ENCODE measurements around the gene WNT7B. TPM values are rescaled to one million over a fixed set of nuclear protein-coding genes. Genes with fewer than 3 reads are reported as not detected.

The WNT7B gene
- total RNA-seq, 1 experiment from 2014 or later = 0.57 TPM

DNA sequence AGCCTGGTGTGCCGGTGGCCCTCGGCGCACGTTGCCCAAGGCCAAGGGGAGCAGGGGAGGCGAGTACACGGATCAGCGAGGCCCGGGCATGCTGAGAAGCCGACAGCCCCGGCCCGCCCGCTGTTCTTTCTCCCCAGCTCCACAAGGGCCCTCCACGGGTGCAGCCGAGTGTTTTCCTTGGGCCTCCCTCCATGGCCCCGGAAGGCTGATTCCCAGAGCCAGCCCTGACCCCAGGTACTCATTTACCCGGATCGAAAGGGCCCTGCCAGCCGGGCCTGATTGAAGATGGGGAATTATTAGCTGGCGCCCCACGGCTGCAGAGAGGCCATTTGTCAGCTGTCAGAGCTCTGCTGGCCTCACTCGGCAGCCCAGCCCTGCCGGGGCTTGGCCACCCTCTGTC, 53.1 kb downstream of the WNT7B start:
- ChIA-PET POLR2A (no interaction called here), CTCF (no interaction called here)
- no peaks in the 10 kb centered on the region for H3K36me3 Mint-ChIP-seq (ENCODE audit: insufficient read depth, unreplicated experiment)
- H3K27me3 Mint-ChIP-seq (ENCODE audit: insufficient read depth, unreplicated experiment) = no peaks in the 10 kb centered on the region
- Histone ChIP-seq H3K27me3 (replicated peaks; ENCODE audit: control insufficient read depth, insufficient read depth, low read length) (no peaks in the 10 kb centered on the region; the same call in 1 of the 2 replicates), H3K4me1 (no peaks in the 10 kb centered on the region), H3K4me3 (ENCODE audit: low read depth, low read length) (no peak overlapping the region), H3K36me3 (ENCODE audit: control insufficient read depth, insufficient read depth, low read length) (no peaks in the 10 kb centered on the region), H3K9me3 (no peaks in the 10 kb centered on the region)
- H3K9me3 Mint-ChIP-seq (ENCODE audit: unreplicated experiment) = no peaks in the 10 kb centered on the region
- intact Hi-C loops (cut with micrococcal nuclease; ENCODE audit: unreplicated experiment) = no loop called here
- TF ChIP-seq, protein P1, sequence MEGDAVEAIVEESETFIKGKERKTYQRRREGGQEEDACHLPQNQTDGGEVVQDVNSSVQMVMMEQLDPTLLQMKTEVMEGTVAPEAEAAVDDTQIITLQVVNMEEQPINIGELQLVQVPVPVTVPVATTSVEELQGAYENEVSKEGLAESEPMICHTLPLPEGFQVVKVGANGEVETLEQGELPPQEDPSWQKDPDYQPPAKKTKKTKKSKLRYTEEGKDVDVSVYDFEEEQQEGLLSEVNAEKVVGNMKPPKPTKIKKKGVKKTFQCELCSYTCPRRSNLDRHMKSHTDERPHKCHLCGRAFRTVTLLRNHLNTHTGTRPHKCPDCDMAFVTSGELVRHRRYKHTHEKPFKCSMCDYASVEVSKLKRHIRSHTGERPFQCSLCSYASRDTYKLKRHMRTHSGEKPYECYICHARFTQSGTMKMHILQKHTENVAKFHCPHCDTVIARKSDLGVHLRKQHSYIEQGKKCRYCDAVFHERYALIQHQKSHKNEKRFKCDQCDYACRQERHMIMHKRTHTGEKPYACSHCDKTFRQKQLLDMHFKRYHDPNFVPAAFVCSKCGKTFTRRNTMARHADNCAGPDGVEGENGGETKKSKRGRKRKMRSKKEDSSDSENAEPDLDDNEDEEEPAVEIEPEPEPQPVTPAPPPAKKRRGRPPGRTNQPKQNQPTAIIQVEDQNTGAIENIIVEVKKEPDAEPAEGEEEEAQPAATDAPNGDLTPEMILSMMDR (IDR thresholded peaks at IDR 0.05; ENCODE audit: insufficient read depth in 1 of 2, low read depth in 1 of 2, low read length in 1 of 2, severe bottlenecking in 1 of 2, unreplicated experiment in 1 of 2) = no peak
- no peak for DNase-seq
- BruUV-seq (replicated peaks) = no TSS peak
- no peak overlapping the region for H3K4me3 Mint-ChIP-seq (ENCODE audit: unreplicated experiment)
- H3K4me1 Mint-ChIP-seq (ENCODE audit: low read depth, unreplicated experiment) = no peaks in the 10 kb centered on the region
- no peak overlapping the region for H3K27ac Mint-ChIP-seq (ENCODE audit: unreplicated experiment)

GRCh38 chr22:45923212-45923611, 53.8 kb downstream of the WNT7B start:
- intact Hi-C loops (cut with micrococcal nuclease; ENCODE audit: unreplicated experiment) = no loop called here
- POLR2A ChIA-PET = no interaction called here
- Mint-ChIP-seq H3K27ac (ENCODE audit: unreplicated experiment) (no peak overlapping the region), H3K9me3 (ENCODE audit: unreplicated experiment) (no peaks in the 10 kb centered on the region), H3K4me1 (ENCODE audit: low read depth, unreplicated experiment) (no peaks in the 10 kb centered on the region), H3K4me3 (ENCODE audit: unreplicated experiment) (no peak overlapping the region), H3K27me3 (ENCODE audit: insufficient read depth, unreplicated experiment) (no peaks in the 10 kb centered on the region), H3K36me3 (ENCODE audit: insufficient read depth, unreplicated experiment) (no peaks in the 10 kb centered on the region)
- Histone ChIP-seq H3K4me1 (no peaks in the 10 kb centered on the region), H3K9me3 (no peaks in the 10 kb centered on the region), H3K4me3 (ENCODE audit: low read depth, low read length) (no peak overlapping the region), H3K36me3 (ENCODE audit: control insufficient read depth, insufficient read depth, low read length) (no peaks in the 10 kb centered on the region), H3K27me3 (replicated peaks; ENCODE audit: control insufficient read depth, insufficient read depth, low read length) (no peaks in the 10 kb centered on the region; the same call in 1 of the 2 replicates)
- TF ChIP-seq, protein P1 (IDR thresholded peaks at IDR 0.05; ENCODE audit: insufficient read depth in 1 of 2, low read depth in 1 of 2, low read length in 1 of 2, severe bottlenecking in 1 of 2, unreplicated experiment in 1 of 2) = no peak
- DNase-seq = no peak
- CTCF ChIA-PET = interaction anchor here (0.6 to 1.3 kb wide), 3 partner anchors 19 to 374 kb away, joined by 3 to 4 read pairs (median 3); no protein-coding TSS in a partner anchor
- BruUV-seq (replicated peaks) = no TSS peak

DNA sequence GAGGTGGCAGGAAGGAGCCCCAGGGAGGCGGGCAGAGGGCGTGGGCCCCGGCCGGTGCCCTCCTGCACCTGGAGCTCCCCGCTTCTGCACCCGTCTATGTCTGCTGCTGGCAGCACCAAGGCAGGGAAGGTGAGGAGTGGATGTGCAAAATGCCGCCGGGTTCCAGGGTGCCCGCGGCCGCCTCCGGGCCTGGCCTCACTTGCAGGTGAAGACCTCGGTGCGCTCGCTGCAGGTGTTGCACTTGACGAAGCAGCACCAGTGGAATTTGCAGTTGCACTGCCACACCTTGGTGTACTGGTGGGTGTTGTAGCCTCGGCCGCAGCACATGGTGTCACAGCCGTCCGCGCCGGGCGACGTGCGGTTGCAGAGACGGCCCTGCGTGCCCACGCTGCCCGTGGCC, 54.3 kb downstream of the WNT7B start:
- no peaks in the 10 kb centered on the region for H3K27me3 Mint-ChIP-seq (ENCODE audit: insufficient read depth, unreplicated experiment)
- intact Hi-C loops (cut with micrococcal nuclease; ENCODE audit: unreplicated experiment) = no loop called here
- Histone ChIP-seq H3K4me1 (no peaks in the 10 kb centered on the region), H3K36me3 (ENCODE audit: control insufficient read depth, insufficient read depth, low read length) (no peaks in the 10 kb centered on the region), H3K27me3 (replicated peaks; ENCODE audit: control insufficient read depth, insufficient read depth, low read length) (no peaks in the 10 kb centered on the region; the same call in 1 of the 2 replicates), H3K9me3 (no peaks in the 10 kb centered on the region), H3K4me3 (ENCODE audit: low read depth, low read length) (no peak overlapping the region)
- no peaks in the 10 kb centered on the region for H3K36me3 Mint-ChIP-seq (ENCODE audit: insufficient read depth, unreplicated experiment)
- H3K4me3 Mint-ChIP-seq (ENCODE audit: unreplicated experiment) = no peak overlapping the region
- TF ChIP-seq, protein P1 (IDR thresholded peaks at IDR 0.05; ENCODE audit: insufficient read depth in 1 of 2, low read depth in 1 of 2, low read length in 1 of 2, severe bottlenecking in 1 of 2, unreplicated experiment in 1 of 2) = no peak
- H3K27ac Mint-ChIP-seq (ENCODE audit: unreplicated experiment) = no peak overlapping the region
- DNase-seq = no peak
- POLR2A ChIA-PET = no interaction called here
- H3K9me3 Mint-ChIP-seq (ENCODE audit: unreplicated experiment) = no peaks in the 10 kb centered on the region
- H3K4me1 Mint-ChIP-seq (ENCODE audit: low read depth, unreplicated experiment) = no peaks in the 10 kb centered on the region
- no TSS peak for BruUV-seq (replicated peaks)
- CTCF ChIA-PET = interaction anchor here (0.6 to 1.3 kb wide), 3 partner anchors 19 to 374 kb away, joined by 3 to 4 read pairs (median 3); no protein-coding TSS in a partner anchor

Data from Caco-2 (cell line).